ENCODE results near the gene LAMA3. TPM values are rescaled to one million over a fixed set of nuclear protein-coding genes. Genes with fewer than 3 reads are reported as not detected.

LAMA3 gene
- total RNA-seq, 3 donors from 2014 or later (not counting 1 experiment from before 2014, with no cell fraction given), result not detected

DNA sequence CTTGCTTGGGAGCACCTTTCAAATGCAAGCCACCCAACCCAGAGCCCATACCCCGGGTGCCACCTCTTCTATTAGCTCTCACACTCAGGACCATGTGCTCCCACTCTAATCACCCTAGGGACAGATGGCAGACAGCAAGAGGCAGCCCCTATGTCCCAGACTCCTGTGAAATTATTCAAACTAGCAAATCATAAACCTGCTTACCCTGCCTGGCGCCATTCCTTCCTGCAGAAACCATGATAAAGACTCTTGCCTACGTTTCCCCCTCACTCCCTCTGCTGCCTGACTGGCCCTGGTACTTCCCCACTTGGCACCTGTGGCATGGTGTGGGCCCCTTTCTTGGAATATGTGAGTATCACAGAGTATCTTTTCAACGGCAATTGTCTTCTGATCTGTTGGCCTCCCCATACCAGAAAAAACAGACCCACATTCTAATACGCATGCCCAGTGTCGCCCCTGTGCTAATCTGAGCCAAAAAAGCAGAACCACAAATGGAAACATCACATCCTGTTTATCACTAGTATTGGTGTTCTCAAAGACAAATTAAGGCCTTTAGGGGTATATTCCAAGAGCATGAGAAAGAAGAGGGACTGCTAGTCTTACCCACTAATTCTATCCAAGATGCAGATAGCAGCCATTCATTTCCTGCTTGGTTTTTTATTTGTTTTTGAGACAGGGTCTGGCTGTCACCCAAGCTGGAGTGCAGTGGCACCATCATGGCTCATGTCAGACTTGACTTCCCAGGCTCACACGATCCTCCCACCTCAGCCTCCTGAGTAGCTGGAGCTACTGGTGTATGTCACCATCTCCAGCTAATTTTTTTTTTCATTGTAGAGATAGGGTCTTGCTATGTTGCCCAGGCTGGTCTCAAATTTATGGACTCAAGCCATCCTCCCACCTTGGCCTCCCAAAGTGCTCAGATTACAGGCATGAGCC, 281.2 kb downstream of the LAMA3 start:
- Histone ChIP-seq H3K9me3 (ENCODE audit: control insufficient read depth, insufficient read depth, low read length) (no peaks in the 10 kb centered on the region), H3K4me1 (ENCODE audit: control insufficient read depth, insufficient read depth, low read length) (peaks cover 45% of the 10 kb centered on the region), H3K27ac (ENCODE audit: low read length) (peak overlapping the region; percentile 63), H3K4me3 (ENCODE audit: low read length) (no peak overlapping the region), H3K36me3 (ENCODE audit: control insufficient read depth, insufficient read depth, low read length) (no peaks in the 10 kb centered on the region), H3K27me3 (ENCODE audit: control insufficient read depth, insufficient read depth, low read length) (no peaks in the 10 kb centered on the region)
- no peaks in the 10 kb centered on the region for H3K36me3 Mint-ChIP-seq
- WGBS (ENCODE audit: insufficient coverage), result 48% methylated on average over 6 of the region's 7 CpGs
- TF ChIP-seq, protein P1, sequence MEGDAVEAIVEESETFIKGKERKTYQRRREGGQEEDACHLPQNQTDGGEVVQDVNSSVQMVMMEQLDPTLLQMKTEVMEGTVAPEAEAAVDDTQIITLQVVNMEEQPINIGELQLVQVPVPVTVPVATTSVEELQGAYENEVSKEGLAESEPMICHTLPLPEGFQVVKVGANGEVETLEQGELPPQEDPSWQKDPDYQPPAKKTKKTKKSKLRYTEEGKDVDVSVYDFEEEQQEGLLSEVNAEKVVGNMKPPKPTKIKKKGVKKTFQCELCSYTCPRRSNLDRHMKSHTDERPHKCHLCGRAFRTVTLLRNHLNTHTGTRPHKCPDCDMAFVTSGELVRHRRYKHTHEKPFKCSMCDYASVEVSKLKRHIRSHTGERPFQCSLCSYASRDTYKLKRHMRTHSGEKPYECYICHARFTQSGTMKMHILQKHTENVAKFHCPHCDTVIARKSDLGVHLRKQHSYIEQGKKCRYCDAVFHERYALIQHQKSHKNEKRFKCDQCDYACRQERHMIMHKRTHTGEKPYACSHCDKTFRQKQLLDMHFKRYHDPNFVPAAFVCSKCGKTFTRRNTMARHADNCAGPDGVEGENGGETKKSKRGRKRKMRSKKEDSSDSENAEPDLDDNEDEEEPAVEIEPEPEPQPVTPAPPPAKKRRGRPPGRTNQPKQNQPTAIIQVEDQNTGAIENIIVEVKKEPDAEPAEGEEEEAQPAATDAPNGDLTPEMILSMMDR (IDR thresholded peaks at IDR 0.05), result no peak
- DNase-seq (peak in 1 of 2 donors; percentile 83), ATAC-seq (peak in 1 of 3 donors; percentile 24)
- peak overlapping the region in 1 of 2 donors; percentile 74 for H3K27ac Mint-ChIP-seq
- peaks cover 0 to 22% of the 10 kb centered on the region in 2 donors for H3K27me3 Mint-ChIP-seq (ENCODE audit: low read depth in 2 of 2)
- no peaks in the 10 kb centered on the region for H3K9me3 Mint-ChIP-seq
- H3K4me1 Mint-ChIP-seq, result peaks cover 52 to 53% of the 10 kb centered on the region in 2 donors
- intact Hi-C loops (cut with micrococcal nuclease), result no loop called here
- peak overlapping the region; percentile 51 for H3K4me3 Mint-ChIP-seq

DNA sequence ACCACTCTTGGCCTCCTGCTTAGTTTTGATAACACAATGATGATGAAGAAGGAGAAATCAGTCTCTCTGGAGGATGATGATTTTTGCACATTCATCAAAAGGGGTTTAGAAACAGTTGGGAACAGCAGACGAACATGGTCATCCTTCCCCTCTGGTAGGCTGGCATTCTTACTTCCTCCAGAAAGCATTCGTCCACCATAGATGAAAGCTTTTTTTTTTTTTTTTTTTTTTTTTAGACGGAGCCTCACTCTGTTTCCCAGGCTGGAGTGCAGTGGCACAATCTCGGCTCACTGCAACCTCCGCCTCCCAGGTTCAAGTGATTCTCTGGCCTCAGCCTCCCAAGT, 281.8 kb downstream of the LAMA3 start:
- Mint-ChIP-seq H3K4me1 (peaks cover 47 to 48% of the 10 kb centered on the region in 2 donors), H3K4me3 (no peak overlapping the region), H3K36me3 (no peaks in the 10 kb centered on the region), H3K9me3 (no peaks in the 10 kb centered on the region), H3K27me3 (ENCODE audit: low read depth in 2 of 2) (peaks cover 0 to 18% of the 10 kb centered on the region in 2 donors), H3K27ac (no peak overlapping the region)
- no peak for DNase-seq
- intact Hi-C loops (cut with micrococcal nuclease), result no loop called here
- H3K4me1 ChIP-seq (ENCODE audit: control insufficient read depth, insufficient read depth, low read length), result peaks cover 45% of the 10 kb centered on the region
- H3K27me3 ChIP-seq (ENCODE audit: control insufficient read depth, insufficient read depth, low read length), result no peaks in the 10 kb centered on the region
- TF ChIP-seq, protein P1 (IDR thresholded peaks at IDR 0.05), result no peak
- peak overlapping the region; percentile 63 for H3K27ac ChIP-seq (ENCODE audit: low read length)
- ATAC-seq, result no peak
- 93% methylated on average over 5 of the region's 5 CpGs for WGBS (ENCODE audit: insufficient coverage)
- H3K9me3 ChIP-seq (ENCODE audit: control insufficient read depth, insufficient read depth, low read length), result no peaks in the 10 kb centered on the region
- no peak overlapping the region for H3K4me3 ChIP-seq (ENCODE audit: low read length)
- H3K36me3 ChIP-seq (ENCODE audit: control insufficient read depth, insufficient read depth, low read length), result no peaks in the 10 kb centered on the region

DNA sequence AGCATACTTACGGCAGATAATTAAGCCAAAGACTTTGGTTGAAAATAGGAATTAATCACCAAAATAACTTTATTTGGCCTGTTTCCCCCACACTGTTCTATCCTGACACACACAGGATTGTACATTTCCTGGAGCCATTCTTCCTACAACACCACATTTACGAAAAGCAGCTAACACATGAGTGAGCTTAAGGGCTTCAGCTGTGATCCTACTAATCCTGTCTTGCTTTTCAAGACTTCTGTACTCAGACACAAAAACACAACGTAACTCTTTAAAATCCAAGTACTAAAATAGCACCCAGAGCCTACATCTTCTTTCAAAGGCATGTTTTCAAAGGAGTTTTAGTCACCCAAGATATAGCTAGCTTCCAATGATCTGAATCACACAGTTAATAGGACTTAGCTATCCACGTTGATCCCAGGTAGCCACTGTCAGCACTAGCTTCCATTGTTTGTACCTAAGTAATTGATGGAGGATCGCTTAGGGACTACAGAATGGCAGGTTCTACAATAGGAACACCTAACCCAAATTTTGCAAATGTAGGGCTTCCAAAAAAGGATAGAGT, 282.5 kb downstream of the LAMA3 start:
- TF ChIP-seq, protein P1 (IDR thresholded peaks at IDR 0.05), result no peak
- 98% methylated on average over 5 of the region's 5 CpGs for WGBS (ENCODE audit: insufficient coverage)
- Mint-ChIP-seq H3K27ac (no peak overlapping the region), H3K4me3 (peak overlapping the region; percentile 0), H3K27me3 (ENCODE audit: low read depth in 2 of 2) (peaks cover 0 to 22% of the 10 kb centered on the region in 2 donors), H3K9me3 (no peaks in the 10 kb centered on the region), H3K36me3 (no peaks in the 10 kb centered on the region), H3K4me1 (peaks cover 45 to 46% of the 10 kb centered on the region in 2 donors)
- H3K27ac ChIP-seq (ENCODE audit: low read length), result no peak overlapping the region
- DNase-seq, result no peak
- H3K4me3 ChIP-seq (ENCODE audit: low read length), result no peak overlapping the region
- intact Hi-C loops (cut with micrococcal nuclease), result no loop called here
- peaks cover 43% of the 10 kb centered on the region for H3K4me1 ChIP-seq (ENCODE audit: control insufficient read depth, insufficient read depth, low read length)
- ATAC-seq, result no peak
- H3K27me3 ChIP-seq (ENCODE audit: control insufficient read depth, insufficient read depth, low read length), result no peaks in the 10 kb centered on the region
- H3K36me3 ChIP-seq (ENCODE audit: control insufficient read depth, insufficient read depth, low read length), result no peaks in the 10 kb centered on the region
- H3K9me3 ChIP-seq (ENCODE audit: control insufficient read depth, insufficient read depth, low read length), result no peaks in the 10 kb centered on the region

Data from natural killer cell (primary cell).